ENCODE measurements around the gene ANKRD12. TPM values are rescaled to one million over a fixed set of nuclear protein-coding genes. Genes with fewer than 3 reads are reported as not detected.

ANKRD12 gene
- polyA plus RNA-seq, 1 donor from 2014 or later, result 32.3 TPM

GRCh38 chr18:9283791-9284190, 147.2 kb downstream of the ANKRD12 start:
- Histone ChIP-seq H3F3A (ENCODE audit: insufficient read depth, low read length, poor library complexity, severe bottlenecking) (no peaks in the 10 kb centered on the region), H3K36me3 (ENCODE audit: insufficient read depth, low read length) (no peaks in the 10 kb centered on the region), H3K9me3 (ENCODE audit: low read length) (no peaks in the 10 kb centered on the region), H2AFZ (ENCODE audit: low read depth, low read length) (no peak overlapping the region), H3K9me2 (ENCODE audit: insufficient read depth, low read length) (no peaks in the 10 kb centered on the region), H3K4me3 (ENCODE audit: low read length) (no peak overlapping the region), H3K27me3 (ENCODE audit: insufficient read depth, low read depth, low read length) (no peaks in the 10 kb centered on the region), H3K4me2 (ENCODE audit: low read length) (no peak overlapping the region), H3K27ac (ENCODE audit: low read length) (no peak overlapping the region), H4K20me1 (ENCODE audit: insufficient read depth) (no peaks in the 10 kb centered on the region), H3K9ac (ENCODE audit: low read length) (no peak overlapping the region), H3K79me2 (replicated peaks; ENCODE audit: insufficient read depth, low read length) (no peaks in the 10 kb centered on the region)
- TF ChIP-seq SMC3 (conservative IDR thresholded peaks at IDR 0.05; ENCODE audit: poor library complexity) (no peak), EP300 (conservative IDR thresholded peaks at IDR 0.05; ENCODE audit: poor library complexity, severe bottlenecking) (no peak), EZH2 (IDR thresholded peaks at IDR 0.05; ENCODE audit: borderline replicate concordance, insufficient read depth, low read length, poor library complexity, severe bottlenecking) (no peak), CTCF (IDR thresholded peaks at IDR 0.05; ENCODE audit: poor library complexity, severe bottlenecking) (no peak), POLR2AphosphoS5 (IDR thresholded peaks at IDR 0.05) (no peak), MXI1 (conservative IDR thresholded peaks at IDR 0.05; ENCODE audit: poor library complexity, severe bottlenecking) (no peak), TAF1 (IDR thresholded peaks at IDR 0.05; ENCODE audit: low read depth) (no peak), RAD21 (conservative IDR thresholded peaks at IDR 0.05) (no peak)
- TF ChIP-seq, protein P1, sequence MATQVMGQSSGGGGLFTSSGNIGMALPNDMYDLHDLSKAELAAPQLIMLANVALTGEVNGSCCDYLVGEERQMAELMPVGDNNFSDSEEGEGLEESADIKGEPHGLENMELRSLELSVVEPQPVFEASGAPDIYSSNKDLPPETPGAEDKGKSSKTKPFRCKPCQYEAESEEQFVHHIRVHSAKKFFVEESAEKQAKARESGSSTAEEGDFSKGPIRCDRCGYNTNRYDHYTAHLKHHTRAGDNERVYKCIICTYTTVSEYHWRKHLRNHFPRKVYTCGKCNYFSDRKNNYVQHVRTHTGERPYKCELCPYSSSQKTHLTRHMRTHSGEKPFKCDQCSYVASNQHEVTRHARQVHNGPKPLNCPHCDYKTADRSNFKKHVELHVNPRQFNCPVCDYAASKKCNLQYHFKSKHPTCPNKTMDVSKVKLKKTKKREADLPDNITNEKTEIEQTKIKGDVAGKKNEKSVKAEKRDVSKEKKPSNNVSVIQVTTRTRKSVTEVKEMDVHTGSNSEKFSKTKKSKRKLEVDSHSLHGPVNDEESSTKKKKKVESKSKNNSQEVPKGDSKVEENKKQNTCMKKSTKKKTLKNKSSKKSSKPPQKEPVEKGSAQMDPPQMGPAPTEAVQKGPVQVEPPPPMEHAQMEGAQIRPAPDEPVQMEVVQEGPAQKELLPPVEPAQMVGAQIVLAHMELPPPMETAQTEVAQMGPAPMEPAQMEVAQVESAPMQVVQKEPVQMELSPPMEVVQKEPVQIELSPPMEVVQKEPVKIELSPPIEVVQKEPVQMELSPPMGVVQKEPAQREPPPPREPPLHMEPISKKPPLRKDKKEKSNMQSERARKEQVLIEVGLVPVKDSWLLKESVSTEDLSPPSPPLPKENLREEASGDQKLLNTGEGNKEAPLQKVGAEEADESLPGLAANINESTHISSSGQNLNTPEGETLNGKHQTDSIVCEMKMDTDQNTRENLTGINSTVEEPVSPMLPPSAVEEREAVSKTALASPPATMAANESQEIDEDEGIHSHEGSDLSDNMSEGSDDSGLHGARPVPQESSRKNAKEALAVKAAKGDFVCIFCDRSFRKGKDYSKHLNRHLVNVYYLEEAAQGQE (IDR thresholded peaks at IDR 0.05; ENCODE audit: borderline replicate concordance), result no peak

DNA sequence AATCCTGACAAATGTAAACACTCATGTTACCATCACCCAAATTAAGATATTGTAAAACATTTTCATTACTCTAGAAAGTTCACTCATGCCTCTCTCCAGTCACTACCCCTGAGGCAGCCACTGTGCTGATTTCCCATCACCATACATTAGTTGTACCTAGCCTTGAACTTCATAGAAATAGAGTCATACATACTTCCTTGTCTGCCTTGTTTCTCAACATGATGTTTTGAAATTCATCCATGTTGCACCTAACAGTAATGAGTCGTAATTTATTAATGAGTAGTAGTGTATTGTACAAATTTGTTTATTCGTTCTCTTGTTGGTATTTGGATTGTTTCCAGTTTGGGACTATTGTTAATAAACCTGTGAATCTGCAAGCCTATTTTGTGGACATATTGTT, 149.0 kb downstream of the ANKRD12 start:
- Histone ChIP-seq H3K9me3 (ENCODE audit: low read length) (no peaks in the 10 kb centered on the region), H3K79me2 (replicated peaks; ENCODE audit: insufficient read depth, low read length) (no peaks in the 10 kb centered on the region), H3K4me3 (ENCODE audit: low read length) (no peak overlapping the region), H3K27ac (ENCODE audit: low read length) (no peak overlapping the region), H3F3A (ENCODE audit: insufficient read depth, low read length, poor library complexity, severe bottlenecking) (no peaks in the 10 kb centered on the region), H2AFZ (ENCODE audit: low read depth, low read length) (no peak overlapping the region), H4K20me1 (ENCODE audit: insufficient read depth) (no peaks in the 10 kb centered on the region), H3K27me3 (ENCODE audit: insufficient read depth, low read depth, low read length) (no peaks in the 10 kb centered on the region), H3K36me3 (ENCODE audit: insufficient read depth, low read length) (no peaks in the 10 kb centered on the region), H3K9ac (ENCODE audit: low read length) (no peak overlapping the region), H3K4me2 (ENCODE audit: low read length) (no peak overlapping the region), H3K9me2 (ENCODE audit: insufficient read depth, low read length) (no peaks in the 10 kb centered on the region)
- TF ChIP-seq RAD21 (conservative IDR thresholded peaks at IDR 0.05) (no peak), SMC3 (conservative IDR thresholded peaks at IDR 0.05; ENCODE audit: poor library complexity) (no peak), TAF1 (IDR thresholded peaks at IDR 0.05; ENCODE audit: low read depth) (no peak), CTCF (IDR thresholded peaks at IDR 0.05; ENCODE audit: poor library complexity, severe bottlenecking) (no peak), EZH2 (IDR thresholded peaks at IDR 0.05; ENCODE audit: borderline replicate concordance, insufficient read depth, low read length, poor library complexity, severe bottlenecking) (no peak), MXI1 (conservative IDR thresholded peaks at IDR 0.05; ENCODE audit: poor library complexity, severe bottlenecking) (no peak), POLR2AphosphoS5 (IDR thresholded peaks at IDR 0.05) (no peak)
- TF ChIP-seq, protein P1 (IDR thresholded peaks at IDR 0.05; ENCODE audit: borderline replicate concordance), result no peak

All from neural cell (in vitro differentiated cells).